Skeletal muscle tissue (tissue), 4 donors: ENCODE data around the gene SPAG9. TPM values are rescaled to one million over a fixed set of nuclear protein-coding genes. Genes with fewer than 3 reads are reported as not detected.
"Not testable (repeated sequence)": the region's sequence is repeated elsewhere in the genome, so short reads cannot be mapped to it uniquely, and the experiment has no call there.

Experiments used
- H3K27ac ChIP-seq: one replicate; pipeline ENCODE4 v1.7.0; 2013; ENCODE audit warnings: mild to moderate bottlenecking, low read depth, low read length, inconsistent platforms
- H3K27me3 ChIP-seq, 3 donors: one replicate each; pipeline ENCODE4 v1.7.0; 2013; ENCODE audit warnings: low read length in 3 of 3; ENCODE audit not compliant: control insufficient read depth in 3 of 3, insufficient read depth in 3 of 3
- H3K36me3 ChIP-seq, 3 donors: one replicate each; pipeline ENCODE4 v1.7.0; 2013; ENCODE audit warnings: low read length in 3 of 3; ENCODE audit not compliant: control insufficient read depth in 3 of 3, insufficient read depth in 3 of 3
- H3K4me1 ChIP-seq, 3 donors: one replicate each; pipeline ENCODE4 v1.7.0; 2013; ENCODE audit warnings: low read length in 3 of 3, mild to moderate bottlenecking in 3 of 3; ENCODE audit not compliant: control insufficient read depth in 3 of 3, insufficient read depth in 3 of 3
- H3K4me3 ChIP-seq, 3 donors: one replicate each; pipeline ENCODE4 v1.7.0; 2013; ENCODE audit warnings: low read length in 3 of 3
- H3K9ac ChIP-seq, 3 donors: one replicate each; pipeline ENCODE4 v1.7.0; 2013; ENCODE audit warnings: low read length in 3 of 3, mild to moderate bottlenecking in 3 of 3, moderate library complexity in 2 of 3, low read depth in 1 of 3
- H3K9me3 ChIP-seq, 3 donors: one replicate each; pipeline ENCODE4 v1.7.0; 2013; ENCODE audit warnings: low read length in 3 of 3; ENCODE audit not compliant: control insufficient read depth in 3 of 3
- total RNA-seq: library from RNA; depleted of rRNA; stranded (reverse); fragments of >200 nt; gene quantifications from one replicate; pipeline ENCODE4 v1.2.3, GENCODE V29; 2014
- donor health status: Osteomylitis.

The SPAG9 gene
- total RNA-seq, 1 donor from 2014 or later, result 92.9 TPM

GRCh38 chr17:51088287-51088686 lies 32.4 kb downstream of the SPAG9 start:
- Histone ChIP-seq H3K27me3 (no peaks in the 10 kb centered on the region), H3K36me3 (no peaks in the 10 kb centered on the region), H3K9ac (no peak overlapping the region), H3K9me3 (no peaks in the 10 kb centered on the region), H3K4me1 (peaks cover 8 to 10% (median 10%) of the 10 kb centered on the region in 3 donors), H3K4me3 (no peak overlapping the region), H3K27ac (no peak overlapping the region)

DNA sequence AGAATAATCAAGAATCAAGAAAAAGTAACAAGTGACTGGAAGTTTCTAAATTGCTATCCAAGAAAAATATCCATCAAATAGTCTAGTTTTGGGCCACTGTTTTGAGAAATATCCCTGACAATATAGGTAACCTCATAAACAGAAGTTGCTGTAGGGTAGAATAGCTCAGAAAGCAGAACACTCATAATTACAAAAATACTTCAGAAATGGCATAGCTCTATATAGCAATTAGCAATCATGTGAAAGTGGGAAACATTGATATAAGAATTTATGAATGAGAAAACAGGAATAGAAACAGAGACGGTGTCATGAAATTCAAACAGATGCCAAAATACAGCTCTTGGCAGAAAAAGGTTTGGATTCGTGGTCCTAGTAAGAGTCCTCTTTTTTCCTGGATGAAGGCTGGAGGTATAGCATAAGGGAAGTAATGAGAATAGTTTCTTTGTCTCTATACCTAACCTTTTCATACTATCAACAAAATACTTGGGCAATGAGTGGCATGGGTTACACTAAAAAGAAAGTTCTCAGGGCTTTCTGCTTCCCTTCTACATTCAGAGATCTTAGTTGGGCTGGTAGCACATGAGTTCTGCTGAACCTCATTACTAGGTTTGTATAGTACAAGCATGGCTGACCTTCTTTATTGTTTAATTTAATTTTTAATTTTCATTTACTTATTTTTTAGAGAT lies 33.5 kb downstream of the SPAG9 start:
- Histone ChIP-seq H3K36me3 (no peaks in the 10 kb centered on the region), H3K27ac (no peak overlapping the region), H3K9me3 (no peaks in the 10 kb centered on the region), H3K4me3 (no peak overlapping the region), H3K4me1 (peaks cover 4 to 10% (median 10%) of the 10 kb centered on the region in 3 donors), H3K9ac (no peak overlapping the region), H3K27me3 (no peaks in the 10 kb centered on the region)

GRCh38 chr17:51085150-51085805 lies 35.4 kb downstream of the SPAG9 start:
- Histone ChIP-seq H3K36me3 (no peaks in the 10 kb centered on the region), H3K4me3 (no peak overlapping the region), H3K27me3 (no peaks in the 10 kb centered on the region), H3K9ac (no peak overlapping the region), H3K4me1 (peaks cover 0 to 2% (median 0%) of the 10 kb centered on the region in 3 donors), H3K9me3 (no peaks in the 10 kb centered on the region), H3K27ac (no peak overlapping the region)

GRCh38 chr17:51083981-51084380 lies 36.7 kb downstream of the SPAG9 start:
- Histone ChIP-seq H3K4me3 (no peak overlapping the region), H3K27me3 (no peaks in the 10 kb centered on the region), H3K9me3 (no peaks in the 10 kb centered on the region), H3K4me1 (peaks cover 0 to 2% (median 2%) of the 10 kb centered on the region in 3 donors), H3K27ac (no peak overlapping the region), H3K9ac (no peak overlapping the region), H3K36me3 (peaks cover 0 to 4% (median 4%) of the 10 kb centered on the region in 3 donors)

- H3K4me1 ChIP-seq, H3K9ac ChIP-seq, H3K27me3 ChIP-seq, H3K27ac ChIP-seq, H3K4me3 ChIP-seq, H3K36me3 ChIP-seq, H3K9me3 ChIP-seq: not testable (repeated sequence)
Measured at GRCh38 chr17:51083364-51083763, 37.3 kb downstream of the SPAG9 start.

GRCh38 chr17:51079049-51079448 lies 41.6 kb downstream of the SPAG9 start:
- Histone ChIP-seq H3K9ac (no peak overlapping the region), H3K27ac (peak overlapping the region; percentile 50), H3K9me3 (no peaks in the 10 kb centered on the region), H3K4me3 (no peak overlapping the region), H3K4me1 (peaks cover 10 to 11% (median 10%) of the 10 kb centered on the region in 3 donors), H3K27me3 (no peaks in the 10 kb centered on the region), H3K36me3 (peaks cover 0 to 18% (median 9%) of the 10 kb centered on the region in 3 donors)

DNA sequence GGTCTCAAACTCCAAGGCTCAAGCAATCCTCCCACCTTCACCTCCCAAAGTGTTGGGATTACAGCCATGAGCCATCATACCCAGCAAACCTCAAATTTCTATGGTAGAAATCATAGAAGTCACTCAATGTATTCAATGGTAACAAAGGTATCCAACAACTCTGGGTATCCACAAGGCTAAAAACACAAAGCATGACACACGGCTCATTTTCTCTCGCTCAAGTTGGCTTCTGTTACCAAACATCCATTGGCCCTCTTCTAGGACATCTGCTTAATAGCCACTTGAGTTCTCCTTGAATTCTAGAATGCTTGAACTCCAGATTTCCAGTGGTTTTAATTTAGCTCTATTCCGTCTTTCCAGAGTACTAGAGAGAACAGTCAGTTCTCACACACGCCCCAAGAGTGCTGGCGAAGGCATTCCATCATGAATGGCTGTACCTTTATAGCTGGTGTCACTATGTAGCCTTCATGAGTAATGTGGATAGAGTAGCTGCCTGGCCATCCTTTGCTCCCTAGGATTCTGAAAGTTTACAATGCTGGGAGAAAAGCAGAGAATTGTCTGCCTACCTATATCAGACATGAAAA lies 42.6 kb downstream of the SPAG9 start:
- no peaks in the 10 kb centered on the region for H3K27me3 ChIP-seq
- H3K4me1 ChIP-seq, result peaks cover 10 to 11% (median 10%) of the 10 kb centered on the region in 3 donors
- H3K4me3 ChIP-seq, result no peak overlapping the region
- peaks cover 0 to 18% (median 9%) of the 10 kb centered on the region in 3 donors for H3K36me3 ChIP-seq
- peak overlapping the region; percentile 15 for H3K27ac ChIP-seq
- no peaks in the 10 kb centered on the region for H3K9me3 ChIP-seq
- H3K9ac ChIP-seq, result no peak overlapping the region

DNA sequence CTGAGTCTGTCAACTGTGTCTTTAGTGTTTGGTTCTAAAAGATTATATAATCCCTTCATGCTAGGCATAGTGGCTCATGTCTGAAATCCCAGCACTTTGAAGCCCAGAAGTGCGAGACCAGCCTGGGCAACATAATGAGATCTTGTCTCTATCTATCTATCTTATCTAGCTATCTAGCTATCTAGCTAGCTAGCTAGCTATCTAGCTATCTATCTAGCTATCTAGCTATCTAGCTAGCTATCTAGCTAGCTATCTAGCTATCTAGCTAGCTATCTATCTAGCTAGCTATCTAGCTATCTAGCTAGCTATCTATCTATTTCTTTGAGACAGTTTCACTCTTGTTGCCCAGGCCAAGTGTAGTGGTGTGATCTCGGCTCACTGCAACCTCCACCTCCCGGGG lies 43.8 kb downstream of the SPAG9 start:
- Histone ChIP-seq H3K36me3 (peaks cover 0 to 18% (median 9%) of the 10 kb centered on the region in 3 donors), H3K27ac (no peak overlapping the region), H3K4me3 (no peak overlapping the region), H3K27me3 (no peaks in the 10 kb centered on the region), H3K4me1 (peaks cover 10 to 11% (median 10%) of the 10 kb centered on the region in 3 donors), H3K9me3 (no peaks in the 10 kb centered on the region), H3K9ac (no peak overlapping the region)

- H3K4me3 ChIP-seq, result no peak overlapping the region
- H3K27me3 ChIP-seq, result no peaks in the 10 kb centered on the region
- no peak overlapping the region for H3K9ac ChIP-seq
- no peaks in the 10 kb centered on the region for H3K36me3 ChIP-seq
- no peaks in the 10 kb centered on the region for H3K9me3 ChIP-seq
- no peak overlapping the region for H3K27ac ChIP-seq
- H3K4me1 ChIP-seq, result no peaks in the 10 kb centered on the region
Measured at GRCh38 chr17:51071556-51071955, 49.1 kb downstream of the SPAG9 start.

DNA sequence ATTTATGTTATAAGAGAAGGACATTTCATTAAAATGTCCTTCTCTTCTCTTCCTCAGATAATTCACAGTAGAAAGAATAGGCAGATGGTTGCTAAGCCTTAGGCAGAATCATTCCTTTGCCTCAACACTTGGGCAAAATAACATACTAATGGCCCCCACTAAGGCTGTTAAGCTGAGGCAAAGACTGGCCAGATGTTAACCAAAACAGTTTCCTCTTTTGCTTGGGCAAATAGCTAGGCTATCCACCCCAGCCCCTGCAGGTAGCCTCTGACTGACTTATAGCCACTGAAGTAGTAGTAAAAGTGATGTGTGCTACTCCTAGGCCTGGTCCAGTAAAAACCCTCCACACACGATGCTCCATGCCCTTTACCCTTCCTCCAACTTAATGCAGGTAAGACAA lies 55.2 kb downstream of the SPAG9 start:
- H3K4me3 ChIP-seq, result no peak overlapping the region
- no peak overlapping the region for H3K27ac ChIP-seq
- no peaks in the 10 kb centered on the region for H3K4me1 ChIP-seq
- no peaks in the 10 kb centered on the region for H3K9me3 ChIP-seq
- H3K36me3 ChIP-seq, result no peaks in the 10 kb centered on the region
- H3K9ac ChIP-seq, result no peak overlapping the region
- H3K27me3 ChIP-seq, result no peaks in the 10 kb centered on the region
